ENCODE results near the gene NFKB1. TPM values are rescaled to one million over a fixed set of nuclear protein-coding genes. Genes with fewer than 3 reads are reported as not detected.

Gene NFKB1
- total RNA-seq, 4 donors from 2014 or later, result 18.8 to 56.3 (median 30.8) TPM

GRCh38 chr4:102511830-102512605, 10.9 kb downstream of the NFKB1 start:
- H3K27me3 ChIP-seq, result no peaks in the 10 kb centered on the region
- intact Hi-C loops (cut with DNase I; ENCODE audit: low total_unique reads), result no loop called here
- no peaks in the 10 kb centered on the region for H3K36me3 ChIP-seq

DNA sequence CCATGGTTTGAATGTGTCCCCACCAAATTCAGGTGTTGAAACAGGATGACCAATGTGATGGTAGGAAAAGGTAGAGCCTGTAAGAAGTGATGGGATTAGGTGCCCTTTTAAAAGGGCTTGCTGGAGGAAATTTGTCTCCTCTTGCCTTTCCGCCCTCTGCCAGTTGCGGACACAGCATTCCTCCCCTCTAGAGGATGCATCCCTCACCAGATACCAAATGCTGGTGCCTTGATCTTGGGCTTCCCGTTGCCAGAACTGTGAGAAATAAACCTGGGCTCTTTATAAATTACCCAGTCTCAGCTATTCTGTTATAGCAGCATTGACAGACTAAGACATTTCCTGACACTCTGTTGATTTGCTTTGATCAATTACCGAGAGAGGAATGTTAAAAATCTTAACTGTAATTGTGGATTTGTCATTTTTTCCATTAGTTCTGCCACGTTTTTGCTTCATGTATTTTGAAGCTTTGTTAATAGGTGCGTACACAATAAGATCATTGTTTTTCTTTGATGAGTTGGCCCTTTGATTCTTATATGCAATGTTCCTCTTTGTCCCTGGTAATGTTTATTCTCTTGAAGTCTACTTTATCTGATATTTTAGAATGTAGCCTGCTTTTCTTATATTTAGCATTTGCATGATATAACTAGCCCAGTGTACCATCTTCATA, 13.3 kb downstream of the NFKB1 start:
- no peaks in the 10 kb centered on the region for H3K9me3 ChIP-seq
- DNase-seq, result no peak
- H3K36me3 ChIP-seq, result no peaks in the 10 kb centered on the region
- no peak overlapping the region for H3K4me3 ChIP-seq
- H3K4me1 ChIP-seq, result peaks cover 4 to 8% of the 10 kb centered on the region in 2 donors
- H3K27me3 ChIP-seq, result no peaks in the 10 kb centered on the region
- no peak overlapping the region for H3K27ac ChIP-seq
- intact Hi-C loops (cut with DNase I; ENCODE audit: low total_unique reads), result no loop called here
- no peak for TF ChIP-seq CTCF (IDR thresholded peaks at IDR 0.05)
- TF ChIP-seq POLR2A (IDR thresholded peaks at IDR 0.05), result no peak

More at GRCh38 chr4:102511830-102512605, 10.9 kb downstream of the NFKB1 start:
- H3K27ac ChIP-seq, result no peak overlapping the region
- no peak overlapping the region for H3K4me3 ChIP-seq
- TF ChIP-seq CTCF (IDR thresholded peaks at IDR 0.05) (no peak), POLR2A (IDR thresholded peaks at IDR 0.05) (no peak)
- H3K9me3 ChIP-seq, result no peaks in the 10 kb centered on the region
- no peaks in the 10 kb centered on the region for H3K4me1 ChIP-seq
- DNase-seq, result no peak

GRCh38 chr4:102517753-102518152, 16.6 kb downstream of the NFKB1 start:
- intact Hi-C loops (cut with DNase I; ENCODE audit: low total_unique reads), result no loop called here
- no peaks in the 10 kb centered on the region for H3K9me3 ChIP-seq
- H3K36me3 ChIP-seq, result no peaks in the 10 kb centered on the region
- TF ChIP-seq CTCF (IDR thresholded peaks at IDR 0.05) (no peak), POLR2A (IDR thresholded peaks at IDR 0.05) (no peak)
- no peaks in the 10 kb centered on the region for H3K27me3 ChIP-seq
- peaks cover 4 to 8% of the 10 kb centered on the region in 2 donors for H3K4me1 ChIP-seq
- no peak overlapping the region for H3K27ac ChIP-seq
- no peak for DNase-seq
- no peak overlapping the region for H3K4me3 ChIP-seq

- H3K36me3 ChIP-seq, result no peaks in the 10 kb centered on the region
- peaks cover 4 to 8% of the 10 kb centered on the region in 2 donors for H3K4me1 ChIP-seq
- intact Hi-C loops (cut with DNase I; ENCODE audit: low total_unique reads), result no loop called here
- TF ChIP-seq CTCF (IDR thresholded peaks at IDR 0.05) (no peak), POLR2A (IDR thresholded peaks at IDR 0.05) (no peak)
- no peaks in the 10 kb centered on the region for H3K9me3 ChIP-seq
- H3K27ac ChIP-seq, result no peak overlapping the region
- no peaks in the 10 kb centered on the region for H3K27me3 ChIP-seq
- DNase-seq, result no peak
- H3K4me3 ChIP-seq, result no peak overlapping the region
Measured at GRCh38 chr4:102518703-102519131, 17.6 kb downstream of the NFKB1 start.

- TF ChIP-seq POLR2A (IDR thresholded peaks at IDR 0.05) (no peak), CTCF (IDR thresholded peaks at IDR 0.05) (no peak)
- intact Hi-C loops (cut with DNase I; ENCODE audit: low total_unique reads), result no loop called here
- no peak overlapping the region for H3K27ac ChIP-seq
- H3K27me3 ChIP-seq, result no peaks in the 10 kb centered on the region
- peaks cover 4 to 8% of the 10 kb centered on the region in 2 donors for H3K4me1 ChIP-seq
- H3K9me3 ChIP-seq, result no peaks in the 10 kb centered on the region
- H3K36me3 ChIP-seq, result no peaks in the 10 kb centered on the region
- H3K4me3 ChIP-seq, result no peak overlapping the region
- no peak for DNase-seq
Measured at GRCh38 chr4:102519925-102520324, 18.8 kb downstream of the NFKB1 start.

All from uterus (tissue), 4 donors.